Brain pericyte (primary cell): ENCODE results near the gene CSNK1D.

Experiments used
- DNase-seq: peaks from one replicate; pipeline ENCODE4 v3.0.0-alpha.2; 2012; ENCODE audit warnings: low read depth, low spot score

CSNK1D gene

GRCh38 chr17:82295472-82295814, 21.9 kb upstream of the CSNK1D start:
- no peak for DNase-seq

GRCh38 chr17:82294064-82294773, 20.7 kb upstream of the CSNK1D start:
- DNase-seq, result no peak

GRCh38 chr17:82292251-82293154, 19.0 kb upstream of the CSNK1D start:
- DNase-seq, result peak; percentile 95

GRCh38 chr17:82291582-82292250, 18.2 kb upstream of the CSNK1D start:
- no peak for DNase-seq

DNA sequence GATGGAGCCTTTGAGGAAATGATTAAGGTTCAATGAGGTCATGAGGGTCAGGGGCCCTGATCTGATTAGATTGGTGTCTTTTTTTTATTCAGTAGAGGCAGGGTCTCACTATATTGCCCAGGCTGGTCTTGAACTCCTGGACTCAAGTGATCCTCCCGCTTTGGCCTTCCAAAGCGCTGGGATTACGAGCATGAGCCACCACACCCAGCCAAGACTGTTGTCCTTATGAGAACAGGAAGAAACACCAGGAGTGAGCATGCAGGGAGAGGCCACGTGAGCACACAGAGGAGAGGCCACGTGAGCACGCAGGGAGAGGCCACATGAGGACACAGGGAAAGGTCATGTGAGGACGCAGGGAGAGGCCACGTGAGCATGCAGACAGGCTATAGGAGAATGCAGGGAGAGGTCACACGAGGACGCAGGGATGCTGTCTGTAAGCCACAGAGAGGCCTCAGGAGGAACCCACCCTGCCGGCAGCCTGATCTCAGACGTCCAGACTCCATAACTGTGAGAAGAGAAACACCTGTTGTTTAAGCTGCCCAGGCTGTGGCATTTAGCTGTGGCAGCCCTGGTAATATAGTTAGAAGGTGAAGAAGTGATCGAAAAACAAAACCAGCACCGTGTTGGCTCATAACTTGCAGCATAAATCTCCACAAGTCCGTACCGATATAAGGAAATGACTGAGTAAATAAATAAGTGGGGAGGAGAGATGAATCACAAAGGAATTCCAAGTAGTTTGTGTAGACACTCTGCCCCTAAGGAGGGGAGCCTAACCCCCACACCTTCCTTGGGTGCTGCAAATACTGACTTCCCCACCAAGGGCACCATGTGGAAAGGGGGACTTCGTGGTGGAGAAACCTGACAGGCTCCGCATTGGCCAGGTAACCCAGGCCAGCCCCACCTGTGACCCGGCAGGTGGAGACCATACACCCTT, 14.6 kb upstream of the CSNK1D start:
- peak; percentile 92 for DNase-seq

GRCh38 chr17:82287013-82287867, 13.7 kb upstream of the CSNK1D start:
- DNase-seq, result no peak

DNA sequence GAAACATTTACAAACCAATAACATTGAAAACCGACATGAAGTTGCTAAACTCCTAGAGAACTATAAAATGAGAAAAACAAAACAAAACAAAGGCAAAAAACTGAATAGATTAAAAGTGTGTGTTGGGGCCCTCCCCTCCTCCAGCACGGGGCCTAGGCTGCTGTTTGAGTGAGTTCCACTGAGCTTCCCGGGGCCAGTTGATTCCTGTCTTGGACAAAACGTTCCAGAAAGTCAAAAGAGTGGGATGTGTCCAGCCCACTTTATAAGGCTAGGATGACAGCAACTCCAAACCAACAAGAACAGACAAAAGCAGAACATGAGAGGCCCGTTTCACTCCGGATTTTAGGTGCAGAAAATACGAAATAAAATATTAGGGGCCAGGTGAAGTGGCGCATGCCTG, 11.6 kb upstream of the CSNK1D start:
- no peak for DNase-seq

DNA sequence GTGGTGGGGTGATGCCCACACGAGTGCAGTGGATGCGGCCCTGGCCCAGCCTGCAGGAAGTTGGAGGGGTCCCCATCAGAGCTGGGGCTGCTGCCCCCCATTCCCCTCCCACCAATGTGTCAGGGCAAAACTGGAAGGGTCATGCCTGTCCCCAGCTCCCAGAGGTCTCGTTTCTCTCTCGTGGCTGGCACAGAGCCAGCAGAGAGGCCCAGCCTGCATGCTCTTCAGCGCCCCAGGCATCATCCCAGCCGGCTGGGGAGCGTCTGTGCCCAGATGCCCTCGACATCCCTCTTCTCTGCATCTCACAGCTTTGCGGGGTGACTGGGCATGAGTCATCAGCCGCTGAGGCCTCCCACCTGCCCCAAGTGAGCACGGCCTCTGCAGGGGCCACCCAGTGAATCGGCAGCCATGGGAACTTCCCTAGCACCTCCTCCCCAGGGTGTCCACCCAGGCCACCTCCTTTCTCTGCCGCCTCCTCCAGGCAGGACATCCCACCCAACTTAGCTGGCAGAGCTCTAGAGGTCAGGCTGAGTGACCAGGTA, 9.8 kb upstream of the CSNK1D start:
- DNase-seq, result no peak

GRCh38 chr17:82282239-82283207, 9.0 kb upstream of the CSNK1D start:
- DNase-seq, result no peak

- DNase-seq, result no peak
These were observed 8.2 kb upstream of the CSNK1D start for GRCh38 chr17:82281502-82282238.

DNA sequence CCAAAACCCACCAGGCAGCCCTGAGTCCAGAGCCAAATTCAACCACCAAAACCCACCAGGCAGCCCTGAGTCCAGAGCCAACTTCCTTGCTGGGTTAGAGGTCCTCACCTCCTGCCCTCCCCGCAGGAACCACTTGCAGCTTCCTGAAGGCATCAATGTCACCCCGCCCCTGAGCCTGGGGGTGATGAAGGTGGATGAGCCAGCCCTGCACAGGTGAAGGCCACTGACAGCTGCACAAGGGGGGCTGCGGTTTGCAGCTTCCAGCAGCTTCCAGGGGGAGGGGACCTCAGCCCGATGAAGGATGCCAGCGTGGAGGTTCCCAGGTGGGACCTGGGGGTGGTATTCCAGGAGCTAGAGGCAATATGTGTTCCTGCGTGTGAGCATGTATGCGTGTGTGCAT, 7.6 kb upstream of the CSNK1D start:
- no peak for DNase-seq

DNA sequence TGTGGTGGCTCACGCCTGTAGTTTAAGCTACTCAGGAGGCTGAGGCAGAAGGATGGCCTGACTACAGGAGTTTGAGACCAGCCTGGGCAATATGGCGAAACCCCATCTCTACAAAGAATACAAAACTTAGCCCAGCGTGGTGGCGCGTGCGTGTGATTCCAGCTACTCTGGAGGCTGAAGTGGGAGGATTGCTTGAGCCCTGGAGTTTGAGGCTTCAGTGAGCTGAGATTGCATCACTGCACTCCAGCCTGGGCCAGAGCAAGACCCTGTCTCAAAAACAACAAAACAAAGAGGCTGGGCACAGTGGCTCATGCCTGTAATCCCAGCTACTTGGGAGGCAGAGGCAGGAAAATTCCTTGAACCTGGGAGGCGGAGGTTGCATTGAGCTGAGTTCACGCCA, 7.0 kb upstream of the CSNK1D start:
- no peak for DNase-seq

- no peak for DNase-seq
These were observed 5.4 kb upstream of the CSNK1D start for GRCh38 chr17:82278786-82279391.

DNA sequence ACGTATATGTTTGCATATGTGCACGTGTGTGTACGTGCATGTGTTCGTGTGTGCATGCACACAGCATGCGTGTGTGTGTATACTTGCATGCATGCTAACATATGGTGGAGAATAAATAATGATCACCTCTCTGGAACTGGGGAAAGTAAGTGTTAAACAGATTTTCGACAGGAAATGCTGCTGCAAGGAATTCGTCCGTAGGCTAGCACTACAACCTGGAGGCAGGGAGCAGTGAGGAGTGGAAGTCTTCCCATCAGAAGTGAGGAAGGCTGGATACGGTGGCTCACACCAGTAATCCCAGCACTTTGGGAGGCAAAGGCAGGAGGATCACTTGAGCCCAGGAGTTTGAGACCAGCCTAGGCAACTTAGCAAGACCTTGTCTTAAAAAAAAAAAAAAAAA, 4.8 kb upstream of the CSNK1D start:
- DNase-seq, result no peak

- DNase-seq, result no peak
These were observed 4.4 kb upstream of the CSNK1D start for GRCh38 chr17:82277851-82278250.

- no peak for DNase-seq
These were observed 3.4 kb upstream of the CSNK1D start for GRCh38 chr17:82276938-82277337.

DNA sequence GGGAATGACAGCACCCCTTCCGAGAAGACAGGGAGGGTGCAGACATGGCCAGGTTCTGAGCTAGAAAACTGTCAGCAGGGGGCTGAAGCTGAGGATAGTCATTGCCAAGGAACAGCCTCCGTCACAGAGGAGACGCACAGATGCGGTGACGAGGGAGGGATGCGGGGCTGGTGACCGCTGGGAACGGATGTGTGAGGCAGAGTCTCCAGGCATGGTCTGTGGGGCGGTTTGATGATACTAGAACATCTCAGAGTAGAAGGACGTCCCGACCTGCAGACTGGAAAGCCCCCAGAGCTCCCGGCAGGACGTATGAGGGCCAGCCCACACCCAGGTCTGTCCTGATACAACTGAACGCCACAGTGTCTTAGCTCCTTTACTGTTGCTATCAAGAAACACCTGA, 1.8 kb upstream of the CSNK1D start:
- DNase-seq, result no peak
